RPMI8226 (cell line): ENCODE results near the gene HSD11B1.
"Not testable (repeated sequence)": the region's sequence is repeated elsewhere in the genome, so short reads cannot be mapped to it uniquely, and the experiment has no call there.

Experiments used
- DNase-seq: peaks from one replicate; pipeline ENCODE4 v3.0.0-alpha.2; 2015

HSD11B1 gene

DNA sequence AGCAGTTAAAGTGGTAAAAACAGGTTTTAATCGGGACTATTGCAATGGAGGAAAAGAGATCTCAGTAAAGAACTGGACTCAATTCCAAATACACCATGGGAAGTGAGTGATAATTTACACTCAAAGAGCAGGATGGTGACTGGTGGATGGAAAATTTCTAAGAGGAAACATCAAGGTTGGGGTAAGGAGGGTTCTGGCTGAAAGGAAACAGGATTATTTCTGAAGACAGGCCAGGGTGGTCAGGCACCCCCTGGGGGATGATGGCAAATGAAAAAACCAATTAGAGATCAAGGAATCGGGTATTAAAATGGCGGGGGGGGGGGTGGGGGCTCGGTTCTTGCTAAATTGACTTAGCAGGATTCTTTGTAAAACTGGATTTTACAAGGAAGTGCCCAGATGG, 12.3 kb upstream of the HSD11B1 start:
- no peak for DNase-seq

DNA sequence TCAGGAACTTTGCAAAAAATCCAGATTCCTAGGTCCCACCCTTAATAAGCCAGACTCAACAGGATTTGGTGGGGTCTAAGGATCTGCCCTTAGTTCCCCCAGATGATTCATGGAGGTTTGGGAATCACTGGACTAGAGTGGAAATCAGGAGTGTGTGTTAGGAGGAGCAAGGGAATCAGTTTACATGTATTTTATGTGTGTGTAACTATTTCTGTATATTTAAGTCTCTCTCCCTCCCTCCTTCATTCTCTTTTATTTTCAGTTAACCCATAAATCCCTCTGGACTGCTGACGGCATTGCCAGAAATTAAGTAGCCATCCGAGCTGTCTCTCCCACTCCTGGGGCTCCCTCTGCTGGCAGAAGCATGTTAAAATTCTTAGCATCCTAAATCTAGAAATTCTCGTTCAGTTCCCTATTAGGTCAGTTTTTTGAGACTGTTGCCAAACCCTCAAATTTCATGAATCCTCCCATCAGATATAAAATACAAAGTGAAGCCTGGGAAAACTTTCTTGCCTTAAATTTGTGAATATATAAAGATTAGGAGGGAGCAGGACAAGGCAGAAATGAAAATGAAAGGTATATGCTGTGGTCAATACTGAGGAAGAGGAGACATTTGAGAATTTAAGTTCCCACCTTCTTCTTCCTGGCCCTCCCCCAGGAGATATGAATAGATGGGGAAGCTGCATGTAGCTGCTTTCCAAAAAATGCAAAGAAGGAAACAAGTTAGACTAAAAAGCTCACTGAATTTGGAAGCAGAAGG, 11.7 kb upstream of the HSD11B1 start:
- peak; percentile 86 for DNase-seq

DNA sequence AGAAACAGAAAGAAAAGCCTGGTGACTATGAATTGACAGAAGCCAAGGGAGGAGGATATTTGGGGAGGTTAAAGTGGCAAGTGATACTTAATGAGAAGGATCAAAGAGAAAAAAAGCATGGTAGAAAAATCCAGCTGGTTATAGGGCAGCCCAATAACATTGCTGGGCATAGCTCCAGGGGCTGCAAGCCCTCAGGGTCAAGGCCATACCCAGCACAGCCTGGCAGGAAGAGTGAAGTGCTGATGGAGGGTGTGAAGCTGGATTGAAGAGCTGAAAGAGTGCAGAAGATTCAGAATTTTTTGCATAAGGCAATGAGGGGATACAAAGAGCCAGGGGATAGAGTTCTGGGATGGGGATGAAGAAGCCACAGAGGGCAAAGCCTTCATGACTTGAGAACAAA, 8.0 kb upstream of the HSD11B1 start:
- DNase-seq: no peak

DNA sequence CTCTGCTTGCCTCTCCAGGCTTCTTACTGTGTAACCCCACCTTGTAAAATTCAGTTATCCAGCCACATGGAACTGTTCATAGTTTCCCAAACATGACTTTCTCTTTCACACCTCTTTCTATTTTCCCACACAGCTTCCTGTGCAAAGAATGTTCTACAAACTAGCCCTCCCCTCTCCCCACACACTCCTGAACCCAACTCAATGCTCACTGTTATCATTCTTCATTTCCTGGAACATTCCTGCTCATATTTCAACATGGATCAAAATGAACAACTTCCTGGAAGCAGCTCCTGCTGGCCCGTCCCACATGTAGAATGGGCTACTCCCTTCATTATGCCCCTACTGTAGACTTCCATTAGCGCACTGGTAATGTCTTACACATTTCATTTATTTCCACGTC, 7.5 kb upstream of the HSD11B1 start:
- DNase-seq: no peak

DNA sequence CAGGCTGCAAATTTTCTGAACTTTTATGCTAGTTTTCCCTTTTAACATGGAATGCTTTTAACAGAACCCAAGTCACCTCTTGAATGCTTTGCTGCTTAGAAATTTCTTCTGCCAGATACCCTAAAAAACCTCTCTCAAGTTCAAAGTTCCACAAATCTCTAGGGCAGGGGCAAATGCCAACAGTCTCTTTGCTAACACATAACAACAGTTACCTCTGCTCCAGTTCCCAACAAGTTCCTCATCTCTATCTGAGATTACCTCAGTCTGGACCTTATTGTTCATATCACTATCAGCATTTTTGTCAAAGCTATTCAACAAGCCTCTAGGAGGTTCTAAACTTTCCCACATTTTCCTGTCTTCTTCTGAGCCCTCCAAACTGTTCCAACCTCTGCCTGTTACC, 4.0 kb upstream of the HSD11B1 start:
- DNase-seq: not testable (repeated sequence)

DNA sequence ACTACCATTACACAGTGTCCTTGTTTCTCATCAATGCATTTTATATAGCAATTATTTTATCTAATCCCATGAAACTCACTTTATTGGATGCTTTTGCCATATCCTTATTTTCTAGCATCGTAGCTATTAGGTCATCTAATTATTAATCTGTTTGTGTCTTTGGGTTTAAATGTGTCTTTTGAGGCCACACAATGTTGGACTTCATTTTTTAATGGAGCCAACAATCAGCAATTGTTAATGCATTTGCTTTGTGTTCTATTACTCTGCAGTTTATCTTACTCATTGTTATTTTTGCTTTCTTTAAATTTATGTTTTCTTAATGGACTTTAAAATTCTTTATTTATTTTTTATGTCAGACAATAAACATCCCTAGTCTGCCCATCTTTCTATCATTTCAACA, 1.8 kb upstream of the HSD11B1 start:
- DNase-seq: no peak

DNA sequence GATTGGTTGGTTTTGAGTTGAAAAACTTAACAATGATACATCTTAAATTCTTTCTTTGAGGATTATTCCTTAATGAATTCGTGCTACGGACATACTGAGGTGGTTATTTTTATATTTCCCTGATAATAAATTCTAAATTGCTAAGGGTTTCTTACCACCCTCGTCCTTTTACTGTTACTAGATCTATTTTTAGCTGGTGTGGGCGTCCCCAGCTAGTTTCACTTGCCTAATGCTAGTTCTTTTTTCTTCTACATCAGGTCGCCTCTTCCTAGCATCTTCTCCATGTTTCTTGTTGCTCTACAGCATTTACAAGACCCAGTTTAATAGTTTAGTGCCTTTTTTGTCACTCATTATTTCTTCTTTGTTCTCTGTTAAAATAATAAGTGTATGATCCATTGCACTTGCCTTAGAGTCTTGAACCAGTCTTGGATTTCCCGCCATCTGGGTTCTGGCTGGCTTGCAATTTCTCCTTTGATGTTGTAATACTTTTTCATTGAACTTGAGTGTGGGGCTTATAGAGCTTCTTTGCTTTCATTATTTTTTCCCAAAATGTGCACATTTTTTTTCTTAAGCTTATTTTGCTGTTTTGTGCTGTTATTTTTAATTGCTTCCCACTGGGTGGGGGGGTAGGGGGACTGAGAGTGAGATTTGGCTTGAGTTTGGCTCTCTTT, 677 bp upstream of the HSD11B1 start:
- DNase-seq: no peak

DNA sequence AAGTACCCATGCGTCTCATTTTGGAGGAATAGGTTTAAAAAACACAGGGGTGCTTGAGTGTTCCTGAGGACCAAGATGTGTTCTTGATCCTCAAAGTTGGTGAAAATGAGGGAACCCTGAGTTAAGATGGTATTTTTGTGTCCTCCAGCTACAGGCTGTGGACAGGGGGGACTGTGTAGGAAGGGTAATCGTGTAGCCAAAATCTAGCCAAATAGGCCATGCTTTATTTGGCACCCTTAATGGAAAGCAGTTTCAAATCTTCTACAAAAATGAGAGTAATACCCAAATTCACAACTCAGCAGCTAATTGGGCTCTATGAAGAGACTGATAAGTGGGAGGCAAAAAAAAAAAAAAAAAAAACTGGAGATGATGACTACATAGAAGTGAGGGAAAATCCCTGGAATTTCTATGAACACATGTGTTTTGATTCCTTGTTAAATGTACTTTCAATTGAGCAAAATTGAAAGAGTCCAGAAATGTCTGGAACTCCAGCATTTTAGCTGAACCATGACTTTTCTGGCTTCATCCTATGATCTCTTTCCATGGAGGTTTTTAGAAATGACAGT, 470 bp downstream of the HSD11B1 start:
- DNase-seq: no peak

DNA sequence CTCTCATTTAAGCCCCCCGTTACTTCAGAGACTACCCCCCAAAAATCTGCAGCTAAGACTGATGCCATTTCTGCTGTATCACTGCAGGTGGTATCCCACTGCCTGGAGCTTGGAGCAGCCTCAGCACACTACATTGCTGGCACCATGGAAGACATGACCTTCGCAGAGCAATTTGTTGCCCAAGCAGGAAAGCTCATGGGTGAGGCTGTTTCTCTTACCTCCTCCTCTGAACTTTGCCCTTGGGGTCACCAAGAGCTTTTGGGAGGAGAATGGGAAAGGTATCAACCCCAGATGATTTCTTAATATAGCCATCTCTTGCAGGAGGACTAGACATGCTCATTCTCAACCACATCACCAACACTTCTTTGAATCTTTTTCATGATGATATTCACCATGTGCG, 2.0 kb downstream of the HSD11B1 start:
- no peak for DNase-seq

DNA sequence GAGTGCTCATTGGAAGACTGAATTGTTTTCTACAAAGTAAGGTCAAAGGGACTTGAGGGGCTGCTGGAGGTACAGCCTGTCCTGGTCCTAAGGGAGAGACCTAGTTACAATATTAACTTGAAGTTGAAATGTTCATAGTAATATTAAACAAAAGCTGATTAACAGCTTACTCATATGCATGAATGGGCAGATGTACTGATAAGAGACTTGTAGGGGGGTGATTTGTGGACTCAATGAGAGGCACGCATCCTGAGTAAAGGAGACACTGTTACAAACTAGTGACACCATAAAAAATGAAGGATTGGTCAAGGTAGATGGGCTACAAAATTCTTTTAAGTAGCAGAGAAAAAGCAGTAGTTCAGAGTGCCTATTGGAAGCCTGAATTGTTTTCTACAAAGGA, 2.7 kb downstream of the HSD11B1 start:
- no peak for DNase-seq

DNA sequence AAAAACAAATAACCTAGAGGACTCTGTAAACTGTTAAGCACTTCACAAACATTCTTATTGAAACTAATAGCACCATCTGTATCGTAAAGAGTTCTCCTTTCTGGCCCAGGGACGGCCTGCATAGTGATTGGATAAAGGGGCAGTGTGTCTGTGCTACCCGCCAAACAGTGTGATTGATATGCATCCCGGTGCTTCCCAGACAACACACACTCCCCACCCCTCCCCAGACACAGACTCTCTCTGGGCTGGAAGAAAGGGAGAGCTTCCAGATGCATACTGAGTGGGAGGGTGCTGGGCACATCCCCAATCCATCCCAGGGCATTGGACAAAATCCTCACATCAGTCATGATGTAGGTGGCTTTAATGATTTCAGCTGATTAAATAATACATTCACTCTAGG, 3.7 kb downstream of the HSD11B1 start:
- no peak for DNase-seq

DNA sequence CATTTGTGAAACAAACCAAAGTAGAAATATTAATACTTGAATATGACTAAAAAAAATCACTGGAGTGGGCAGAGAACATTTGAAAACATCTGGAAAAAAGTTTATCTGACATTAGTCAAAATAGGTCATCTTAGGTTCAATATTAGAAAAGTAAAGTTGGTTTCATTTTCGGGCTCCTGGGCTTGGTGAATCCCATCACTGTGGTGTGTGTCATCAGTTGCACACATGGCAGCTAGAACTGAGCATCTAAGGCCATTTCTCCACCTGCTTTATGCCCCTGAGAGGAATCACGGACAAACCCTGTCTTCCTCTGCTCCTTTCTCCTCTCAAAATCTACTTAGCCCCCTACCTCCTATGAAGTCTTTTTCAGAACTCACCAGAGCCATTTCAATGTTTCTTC, 5.4 kb downstream of the HSD11B1 start:
- peak; percentile 35 for DNase-seq

DNA sequence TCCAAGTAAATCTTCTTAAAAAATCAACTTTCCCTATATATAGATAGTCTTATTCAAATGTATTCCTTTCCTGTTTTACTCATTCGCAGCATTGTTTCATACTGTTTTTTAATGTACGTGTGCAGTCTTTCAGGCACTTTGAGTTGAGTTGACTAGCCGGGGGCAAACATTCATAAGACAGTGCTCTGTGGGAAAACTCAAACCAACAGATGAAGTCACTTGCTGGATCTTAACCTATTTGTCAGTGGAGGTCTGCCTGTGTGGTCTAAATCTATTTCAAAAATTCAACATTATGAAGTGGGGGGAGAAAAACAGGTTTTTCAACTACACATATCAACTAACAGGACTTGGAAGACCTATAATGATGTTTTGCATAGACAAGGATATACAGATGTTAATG, 6.2 kb downstream of the HSD11B1 start:
- DNase-seq: no peak

DNA sequence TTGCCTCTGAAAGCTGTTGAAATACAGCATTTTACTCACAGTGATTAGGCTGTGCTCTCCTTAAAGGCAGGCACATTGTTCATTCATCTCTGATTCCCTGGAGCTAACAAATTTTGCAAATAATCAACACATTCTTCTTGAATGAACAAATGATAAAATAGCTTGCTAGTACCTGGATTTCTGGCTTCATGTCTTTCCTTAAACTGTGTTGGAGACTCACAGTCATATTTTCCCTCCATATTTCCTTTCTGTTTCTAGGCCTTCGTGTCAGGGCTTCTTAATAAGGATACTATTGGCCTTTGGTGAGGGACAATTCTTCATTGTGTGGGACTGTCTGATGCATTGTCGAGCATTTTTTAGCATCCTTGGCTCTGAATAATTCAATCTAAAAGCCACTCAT, 9.7 kb downstream of the HSD11B1 start:
- no peak for DNase-seq

DNA sequence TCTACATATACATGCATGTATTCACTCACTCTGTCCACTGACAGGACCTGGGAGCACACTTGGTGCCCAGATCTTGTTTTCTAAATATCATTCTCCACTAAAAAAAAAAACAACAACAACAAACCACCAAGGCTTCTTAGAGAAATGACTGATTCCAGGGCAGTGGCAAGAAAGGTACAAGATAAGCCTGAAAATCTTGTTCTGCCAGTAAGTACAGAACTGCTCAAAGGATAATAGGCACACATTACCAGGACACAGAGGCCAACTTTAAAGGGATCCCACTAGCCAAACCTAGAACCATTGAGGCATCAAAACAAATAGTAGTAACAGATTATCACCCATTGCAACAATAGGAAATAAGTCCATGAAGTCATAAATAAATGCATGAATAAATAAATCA, 10.7 kb downstream of the HSD11B1 start:
- no peak for DNase-seq

DNA sequence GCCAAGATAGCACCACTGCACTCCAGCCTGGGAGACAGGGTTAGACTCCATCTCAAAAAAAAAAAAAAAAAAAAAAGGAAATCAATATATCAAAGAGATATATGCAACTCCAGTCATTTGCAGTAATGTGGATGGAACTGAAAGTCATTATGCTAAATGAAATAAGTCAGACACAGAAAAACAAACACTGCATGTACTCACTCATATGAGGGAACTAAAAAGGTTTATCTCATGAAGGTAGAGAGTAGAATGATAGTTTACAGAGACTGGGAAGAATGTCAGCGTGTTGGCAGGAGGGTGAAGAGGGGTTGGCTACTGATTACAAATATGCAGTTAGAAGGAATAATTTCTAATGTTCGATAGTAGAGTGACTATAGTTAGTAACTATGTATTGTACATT, 13.2 kb downstream of the HSD11B1 start:
- no peak for DNase-seq

DNA sequence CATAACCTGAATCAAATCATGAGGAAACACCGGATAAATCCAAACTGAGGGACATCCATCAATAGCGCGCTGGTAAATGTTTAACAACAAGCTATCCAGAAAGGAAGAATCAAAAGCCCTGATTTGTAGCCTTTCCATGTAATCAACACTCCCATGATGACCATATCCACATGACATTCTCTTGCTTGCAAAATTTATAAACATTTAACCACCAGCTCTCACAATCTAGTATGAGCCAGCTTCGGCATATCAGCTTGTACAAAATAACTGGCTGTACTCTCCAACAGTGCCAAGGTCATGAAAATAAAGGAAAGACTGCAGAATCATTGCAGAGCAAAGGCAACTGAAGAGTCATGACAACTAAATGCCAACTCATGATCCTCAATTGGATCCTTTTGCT, 15.7 kb downstream of the HSD11B1 start:
- DNase-seq: no peak

DNA sequence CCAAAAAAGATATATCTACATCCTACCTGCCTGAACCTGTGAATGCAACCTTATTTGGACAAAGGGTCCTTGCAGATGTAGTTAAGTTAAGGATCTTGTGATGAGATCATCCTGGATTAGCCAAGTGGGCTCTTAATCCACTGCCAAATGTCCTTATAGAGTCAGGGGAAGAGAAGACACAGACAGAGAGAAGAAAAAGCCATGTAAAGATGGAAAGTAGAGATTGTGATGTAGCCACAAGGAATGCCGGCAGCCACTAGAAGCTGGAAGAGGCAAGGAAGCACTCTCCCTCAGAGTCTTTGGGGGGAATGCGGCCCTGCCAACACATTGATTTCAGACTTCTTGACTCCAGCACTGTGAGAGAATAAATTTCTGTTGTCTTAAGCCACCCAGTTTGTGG, 16.2 kb downstream of the HSD11B1 start:
- DNase-seq: no peak

DNA sequence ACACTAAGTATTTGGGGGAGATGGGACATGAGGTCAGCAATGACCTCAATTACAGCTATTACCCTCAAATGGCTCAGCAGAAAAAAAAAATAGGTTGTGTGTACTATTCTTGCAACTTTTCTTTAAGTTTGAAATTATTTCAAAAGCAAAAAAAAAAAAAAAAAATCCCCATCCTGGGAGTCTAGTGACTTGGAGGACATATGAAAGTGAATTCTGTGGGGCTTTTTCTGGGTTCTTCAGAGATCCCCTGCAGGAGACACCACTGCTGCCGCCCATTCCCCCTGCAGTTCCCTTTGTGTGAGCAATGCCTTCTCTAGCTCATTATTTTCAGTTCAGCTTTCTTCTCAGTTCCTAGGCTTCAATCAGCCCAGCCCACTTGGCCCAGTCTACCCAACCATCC, 16.7 kb downstream of the HSD11B1 start:
- no peak for DNase-seq

DNA sequence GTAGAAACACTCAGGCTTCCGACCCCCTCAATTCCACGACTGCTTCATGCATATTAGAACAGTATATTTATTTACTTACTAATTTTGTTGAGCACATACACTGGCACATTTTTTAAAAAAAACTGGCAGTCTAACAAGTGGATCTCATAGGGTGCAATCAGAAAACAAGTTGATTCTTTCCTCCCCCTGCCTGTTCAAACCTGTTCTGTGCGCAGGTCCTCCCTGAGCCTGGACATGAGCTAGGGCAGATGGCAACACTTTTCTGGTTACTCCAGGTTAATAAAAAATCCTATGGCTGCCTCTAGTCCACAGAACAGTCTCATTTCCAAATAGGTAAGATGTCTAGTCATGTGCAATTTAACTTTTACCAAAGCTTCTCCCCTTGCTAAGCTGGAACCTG, 18.6 kb downstream of the HSD11B1 start:
- no peak for DNase-seq

DNA sequence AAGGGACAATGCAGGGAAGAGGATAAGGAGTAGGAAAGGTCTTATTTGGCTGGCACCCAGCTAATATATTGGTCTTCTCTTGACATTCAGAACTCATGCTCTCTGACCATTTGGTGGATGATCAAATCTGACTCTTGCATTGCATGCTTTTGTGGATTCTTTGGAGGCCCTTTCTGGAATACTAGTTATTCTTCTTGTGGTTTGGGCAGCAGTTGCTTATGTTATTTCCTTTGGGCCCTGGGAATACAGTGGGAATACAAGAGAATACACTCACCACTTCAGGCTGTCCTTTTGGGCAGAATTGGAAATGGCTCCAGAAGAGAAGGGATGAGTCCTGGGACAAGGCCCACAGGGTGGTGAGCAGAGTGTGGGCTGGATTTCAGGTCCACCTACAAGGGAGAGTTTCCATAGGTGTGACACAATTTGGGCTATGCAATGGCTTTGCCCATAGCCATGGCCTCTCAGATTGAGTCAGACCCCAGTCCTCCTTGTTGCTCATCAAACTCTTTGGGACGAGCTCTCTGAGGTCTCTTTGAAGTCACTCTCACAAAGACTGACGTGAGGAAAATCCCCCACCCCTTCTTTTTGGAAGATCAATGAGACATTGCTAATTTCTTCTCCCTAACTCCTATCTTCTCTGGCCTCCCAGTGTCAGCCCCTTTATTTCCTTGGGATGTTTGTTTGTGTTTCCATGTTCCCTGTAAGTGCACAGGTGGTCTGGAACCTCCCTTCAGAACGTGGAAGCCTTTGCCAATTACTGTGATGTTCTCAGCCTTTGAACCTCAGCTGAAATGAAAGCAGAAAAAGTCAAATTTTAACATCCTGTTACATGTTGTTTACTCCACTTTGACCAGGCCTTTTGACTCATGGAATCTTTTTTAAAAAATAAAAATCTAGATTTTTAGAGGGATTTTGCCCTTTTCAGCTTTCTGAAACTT, 19.4 kb downstream of the HSD11B1 start:
- no peak for DNase-seq

DNA sequence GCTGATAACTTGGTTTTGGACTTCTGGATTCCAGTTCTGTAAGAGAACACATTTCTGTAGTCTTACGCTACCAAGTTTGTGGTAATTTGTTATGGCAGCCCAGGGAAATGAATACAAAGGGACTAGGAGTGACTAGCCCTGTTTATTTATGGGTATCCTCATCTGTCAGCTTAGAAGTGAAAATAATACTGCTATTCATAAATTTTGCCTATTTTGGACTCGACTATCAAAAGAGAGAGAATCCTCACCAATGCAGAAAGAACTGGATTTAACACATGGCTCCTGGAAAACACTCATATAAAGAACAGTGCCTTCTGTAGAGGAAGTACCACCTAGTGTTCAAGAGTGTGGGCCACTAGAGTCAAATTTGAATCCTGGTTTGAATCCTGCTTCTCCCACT, 22.6 kb downstream of the HSD11B1 start:
- DNase-seq: no peak

DNA sequence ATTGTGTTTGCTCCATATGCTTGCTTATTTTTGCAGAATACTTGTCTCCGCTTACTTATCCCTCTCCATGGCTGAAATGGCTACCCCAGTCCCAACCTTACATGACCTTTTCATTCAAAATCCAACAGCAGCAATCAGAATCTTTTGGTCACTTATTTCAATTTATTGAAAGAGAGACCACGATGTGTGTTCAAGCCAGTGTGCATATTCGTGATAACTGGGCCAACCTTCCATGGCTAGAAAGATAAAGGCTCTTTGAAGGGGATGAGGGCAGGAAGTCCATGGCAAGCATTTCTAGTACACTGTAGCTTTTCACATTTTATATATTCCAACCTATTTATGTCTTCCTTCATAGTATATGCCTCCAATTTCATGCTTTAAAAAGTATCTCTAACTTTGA, 23.1 kb downstream of the HSD11B1 start:
- DNase-seq: no peak
